Measurements from ENCODE around the gene IGSF21. TPM values are rescaled to one million over a fixed set of nuclear protein-coding genes. Genes with fewer than 3 reads are reported as not detected.

IGSF21 gene
- total RNA-seq, 5 donors from 2014 or later (not counting 1 experiment from before 2014, with no cell fraction given) = not detected

GRCh38 chr1:18328803-18329202 lies 221.2 kb downstream of the IGSF21 start:
- WGBS (ENCODE audit: insufficient coverage) = no CpG with 5 or more reads among the region's 4 CpGs
- Mint-ChIP-seq H3K9me3 (no peaks in the 10 kb centered on the region), H3K36me3 (no peaks in the 10 kb centered on the region), H3K27me3 (peaks cover 23 to 33% of the 10 kb centered on the region in 2 donors), H3K4me1 (no peaks in the 10 kb centered on the region), H3K27ac (no peak overlapping the region), H3K4me3 (no peak overlapping the region)
- no peaks in the 10 kb centered on the region for H3K4me1 ChIP-seq (ENCODE audit: control insufficient read depth in 1 of 2, extremely low read depth in 1 of 2, insufficient read depth in 2 of 2, low read length in 2 of 2)
- CTCF ChIA-PET = no interaction called here
- no peak overlapping the region for H3K27ac ChIP-seq (ENCODE audit: low read length)
- no peak for ATAC-seq (replicated peaks in 1 of 4)
- H3K27me3 ChIP-seq (replicated peaks in 1 of 2; ENCODE audit: control insufficient read depth in 2 of 2, extremely low read depth in 1 of 2, insufficient read depth in 2 of 2, low read length in 1 of 2) = peaks cover 0 to 13% of the 10 kb centered on the region in 2 experiments
- no peaks in the 10 kb centered on the region for H3K9me3 ChIP-seq
- no peak overlapping the region for H3K4me3 ChIP-seq (ENCODE audit: control insufficient read depth in 1 of 2, extremely low read depth in 1 of 2, low read length in 1 of 2)
- no peaks in the 10 kb centered on the region for H3K36me3 ChIP-seq (ENCODE audit: control insufficient read depth in 2 of 2, extremely low read depth in 1 of 2, insufficient read depth in 1 of 2, low read length in 1 of 2)
- POLR2A ChIA-PET = no interaction called here
- DNase-seq = no peak

GRCh38 chr1:18329469-18330253 lies 222.1 kb downstream of the IGSF21 start:
- DNase-seq = no peak
- H3K36me3 ChIP-seq (ENCODE audit: control insufficient read depth in 2 of 2, extremely low read depth in 1 of 2, insufficient read depth in 1 of 2, low read length in 1 of 2) = no peaks in the 10 kb centered on the region
- H3K9me3 ChIP-seq = no peaks in the 10 kb centered on the region
- CTCF ChIA-PET = no interaction called here
- H3K27ac Mint-ChIP-seq = no peak overlapping the region
- WGBS (ENCODE audit: insufficient coverage) = 86% methylated on average over 4 of the region's 9 CpGs
- peaks cover 0 to 10% of the 10 kb centered on the region in 2 experiments for H3K27me3 ChIP-seq (replicated peaks in 1 of 2; ENCODE audit: control insufficient read depth in 2 of 2, extremely low read depth in 1 of 2, insufficient read depth in 2 of 2, low read length in 1 of 2)
- no peaks in the 10 kb centered on the region for H3K4me1 ChIP-seq (ENCODE audit: control insufficient read depth in 1 of 2, extremely low read depth in 1 of 2, insufficient read depth in 2 of 2, low read length in 2 of 2)
- no peak overlapping the region for H3K27ac ChIP-seq (ENCODE audit: low read length)
- H3K9me3 Mint-ChIP-seq = no peaks in the 10 kb centered on the region
- no peaks in the 10 kb centered on the region for H3K4me1 Mint-ChIP-seq
- no peak overlapping the region for H3K4me3 Mint-ChIP-seq
- no peaks in the 10 kb centered on the region for H3K36me3 Mint-ChIP-seq
- POLR2A ChIA-PET = no interaction called here
- no peak for ATAC-seq (replicated peaks in 1 of 4)
- H3K27me3 Mint-ChIP-seq = peaks cover 19 to 29% of the 10 kb centered on the region in 2 donors
- H3K4me3 ChIP-seq (ENCODE audit: control insufficient read depth in 1 of 2, extremely low read depth in 1 of 2, low read length in 1 of 2) = no peak overlapping the region

- Histone ChIP-seq H3K4me1 (ENCODE audit: control insufficient read depth in 1 of 2, extremely low read depth in 1 of 2, insufficient read depth in 2 of 2, low read length in 2 of 2) (no peaks in the 10 kb centered on the region), H3K27ac (ENCODE audit: low read length) (no peak overlapping the region), H3K36me3 (ENCODE audit: control insufficient read depth in 2 of 2, extremely low read depth in 1 of 2, insufficient read depth in 1 of 2, low read length in 1 of 2) (no peaks in the 10 kb centered on the region), H3K27me3 (replicated peaks in 1 of 2; ENCODE audit: control insufficient read depth in 2 of 2, extremely low read depth in 1 of 2, insufficient read depth in 2 of 2, low read length in 1 of 2) (peaks cover 0 to 7% of the 10 kb centered on the region in 2 experiments), H3K9me3 (no peaks in the 10 kb centered on the region), H3K4me3 (ENCODE audit: control insufficient read depth in 1 of 2, extremely low read depth in 1 of 2, low read length in 1 of 2) (no peak overlapping the region)
- WGBS (ENCODE audit: insufficient coverage) = 35% methylated on average over 3 of the region's 6 CpGs
- peaks cover 18 to 26% of the 10 kb centered on the region in 2 donors for H3K27me3 Mint-ChIP-seq
- H3K27ac Mint-ChIP-seq = no peak overlapping the region
- H3K4me3 Mint-ChIP-seq = no peak overlapping the region
- H3K36me3 Mint-ChIP-seq = no peaks in the 10 kb centered on the region
- ATAC-seq (replicated peaks in 1 of 4) (no peak), DNase-seq (no peak)
- POLR2A ChIA-PET = no interaction called here
- no peaks in the 10 kb centered on the region for H3K9me3 Mint-ChIP-seq
- no peaks in the 10 kb centered on the region for H3K4me1 Mint-ChIP-seq
- CTCF ChIA-PET = no interaction called here
Observed at GRCh38 chr1:18332576-18332975, 225.0 kb downstream of the IGSF21 start.

GRCh38 chr1:18333220-18333619 lies 225.6 kb downstream of the IGSF21 start:
- no peak for ATAC-seq (replicated peaks in 1 of 4)
- Histone ChIP-seq H3K27me3 (replicated peaks in 1 of 2; ENCODE audit: control insufficient read depth in 2 of 2, extremely low read depth in 1 of 2, insufficient read depth in 2 of 2, low read length in 1 of 2) (peaks cover 0 to 7% of the 10 kb centered on the region in 2 experiments), H3K27ac (ENCODE audit: low read length) (no peak overlapping the region), H3K4me1 (ENCODE audit: control insufficient read depth in 1 of 2, extremely low read depth in 1 of 2, insufficient read depth in 2 of 2, low read length in 2 of 2) (no peaks in the 10 kb centered on the region), H3K4me3 (ENCODE audit: control insufficient read depth in 1 of 2, extremely low read depth in 1 of 2, low read length in 1 of 2) (no peak overlapping the region), H3K9me3 (no peaks in the 10 kb centered on the region), H3K36me3 (ENCODE audit: control insufficient read depth in 2 of 2, extremely low read depth in 1 of 2, insufficient read depth in 1 of 2, low read length in 1 of 2) (no peaks in the 10 kb centered on the region)
- H3K27me3 Mint-ChIP-seq = peaks cover 18 to 26% of the 10 kb centered on the region in 2 donors
- POLR2A ChIA-PET = no interaction called here
- no peaks in the 10 kb centered on the region for H3K4me1 Mint-ChIP-seq
- H3K36me3 Mint-ChIP-seq = no peaks in the 10 kb centered on the region
- H3K9me3 Mint-ChIP-seq = no peaks in the 10 kb centered on the region
- H3K4me3 Mint-ChIP-seq = no peak overlapping the region
- CTCF ChIA-PET = interaction anchor here in 1 of 2 donors (0.5 kb wide), 1 partner anchor 248 kb away, joined by 3 read pairs; no protein-coding TSS in a partner anchor
- no peak overlapping the region for H3K27ac Mint-ChIP-seq
- WGBS (ENCODE audit: insufficient coverage) = 56% methylated on average over 3 of the region's 3 CpGs
- no peak for DNase-seq

GRCh38 chr1:18336801-18337200 lies 229.2 kb downstream of the IGSF21 start:
- ATAC-seq (replicated peaks in 1 of 4) (no peak), DNase-seq (no peak)
- Histone ChIP-seq H3K9me3 (no peaks in the 10 kb centered on the region), H3K27me3 (replicated peaks in 1 of 2; ENCODE audit: control insufficient read depth in 2 of 2, extremely low read depth in 1 of 2, insufficient read depth in 2 of 2, low read length in 1 of 2) (peaks cover 0 to 11% of the 10 kb centered on the region in 2 experiments), H3K36me3 (ENCODE audit: control insufficient read depth in 2 of 2, extremely low read depth in 1 of 2, insufficient read depth in 1 of 2, low read length in 1 of 2) (no peaks in the 10 kb centered on the region), H3K4me1 (ENCODE audit: control insufficient read depth in 1 of 2, extremely low read depth in 1 of 2, insufficient read depth in 2 of 2, low read length in 2 of 2) (no peaks in the 10 kb centered on the region), H3K4me3 (ENCODE audit: control insufficient read depth in 1 of 2, extremely low read depth in 1 of 2, low read length in 1 of 2) (no peak overlapping the region), H3K27ac (ENCODE audit: low read length) (no peak overlapping the region)
- Mint-ChIP-seq H3K4me3 (no peak overlapping the region), H3K4me1 (no peaks in the 10 kb centered on the region), H3K36me3 (no peaks in the 10 kb centered on the region), H3K27me3 (peaks cover 10 to 12% of the 10 kb centered on the region in 2 donors), H3K27ac (no peak overlapping the region), H3K9me3 (no peaks in the 10 kb centered on the region)
- CTCF ChIA-PET = no interaction called here
- POLR2A ChIA-PET = no interaction called here
- WGBS (ENCODE audit: insufficient coverage) = 20% methylated on average over 1 of the region's 4 CpGs

- H3K36me3 ChIP-seq (ENCODE audit: control insufficient read depth in 2 of 2, extremely low read depth in 1 of 2, insufficient read depth in 1 of 2, low read length in 1 of 2) = no peaks in the 10 kb centered on the region
- peaks cover 8% of the 10 kb centered on the region in 2 donors for H3K27me3 Mint-ChIP-seq
- DNase-seq (no peak), ATAC-seq (replicated peaks in 1 of 4) (no peak)
- no peaks in the 10 kb centered on the region for H3K9me3 ChIP-seq
- no CpG with 5 or more reads among the region's 9 CpGs for WGBS (ENCODE audit: insufficient coverage)
- peaks cover 0 to 8% of the 10 kb centered on the region in 2 experiments for H3K27me3 ChIP-seq (replicated peaks in 1 of 2; ENCODE audit: control insufficient read depth in 2 of 2, extremely low read depth in 1 of 2, insufficient read depth in 2 of 2, low read length in 1 of 2)
- no peaks in the 10 kb centered on the region for H3K4me1 Mint-ChIP-seq
- no peak overlapping the region for H3K4me3 Mint-ChIP-seq
- no peak overlapping the region for H3K27ac Mint-ChIP-seq
- no peaks in the 10 kb centered on the region for H3K36me3 Mint-ChIP-seq
- H3K9me3 Mint-ChIP-seq = no peaks in the 10 kb centered on the region
- no peak overlapping the region for H3K27ac ChIP-seq (ENCODE audit: low read length)
- H3K4me3 ChIP-seq (ENCODE audit: control insufficient read depth in 1 of 2, extremely low read depth in 1 of 2, low read length in 1 of 2) = no peak overlapping the region
- ChIA-PET POLR2A (no interaction called here), CTCF (no interaction called here)
- H3K4me1 ChIP-seq (ENCODE audit: control insufficient read depth in 1 of 2, extremely low read depth in 1 of 2, insufficient read depth in 2 of 2, low read length in 2 of 2) = no peaks in the 10 kb centered on the region
Observed at GRCh38 chr1:18337757-18338156, 230.2 kb downstream of the IGSF21 start.

Measured in T-cell (primary cell).